Liver (tissue), 9 donors: ENCODE results near the gene CIPC. TPM values are rescaled to one million over a fixed set of nuclear protein-coding genes. Genes with fewer than 3 reads are reported as not detected.

Experiments used
- DNase-seq: peaks from one replicate; pipeline ENCODE4 v3.0.0-alpha.2; 2017; ENCODE audit warnings: low spot score
- H3K27ac ChIP-seq, 2 donors: one replicate each; pipeline ENCODE4 v1.7.0; 2013; ENCODE audit warnings: inconsistent platforms in 2 of 2, low read length in 2 of 2, control low read depth in 1 of 2, low read depth in 1 of 2, mild to moderate bottlenecking in 1 of 2
- H3K27me3 ChIP-seq, 4 donors: one replicate each; pipeline versions ENCODE4 v1.6.1 to v1.7.0; 2013; ENCODE audit warnings: low read length in 3 of 4, inconsistent platforms in 1 of 4, mild to moderate bottlenecking in 1 of 4, moderate library complexity in 1 of 4; ENCODE audit not compliant: control insufficient read depth in 4 of 4, insufficient read depth in 4 of 4
- H3K36me3 ChIP-seq, 4 donors: one replicate each; pipeline versions ENCODE4 v1.6.1 to v1.7.0; 2013; ENCODE audit warnings: low read length in 3 of 4, mild to moderate bottlenecking in 3 of 4, low read depth in 1 of 4, moderate library complexity in 1 of 4; ENCODE audit not compliant: control insufficient read depth in 4 of 4, insufficient read depth in 3 of 4
- H3K4me1 ChIP-seq, 4 donors: one replicate each; pipeline versions ENCODE4 v1.6.1 to v1.7.0; 2013; ENCODE audit warnings: low read length in 3 of 4, mild to moderate bottlenecking in 3 of 4, moderate library complexity in 1 of 4; ENCODE audit not compliant: control insufficient read depth in 4 of 4, insufficient read depth in 4 of 4
- H3K4me3 ChIP-seq, 3 donors: one replicate each; pipeline versions ENCODE4 v1.6.1 to v1.7.0; 2013; ENCODE audit warnings: low read length in 3 of 3, control low read depth in 1 of 3, low read depth in 1 of 3, mild to moderate bottlenecking in 1 of 3
- H3K9ac ChIP-seq, 2 donors: one replicate each; pipeline ENCODE4 v1.7.0; 2013; ENCODE audit warnings: low read length in 2 of 2, mild to moderate bottlenecking in 2 of 2, moderate library complexity in 2 of 2, control low read depth in 1 of 2, low read depth in 1 of 2
- H3K9me3 ChIP-seq, 4 donors: one replicate each; pipeline versions ENCODE4 v1.6.1 to v1.7.0; 2013; ENCODE audit warnings: low read length in 3 of 4; ENCODE audit not compliant: control insufficient read depth in 4 of 4
- EGR1 ChIP-seq, 2 donors: IDR thresholded peaks; 2 replicates each; pipeline ENCODE4 v1.6.1; 2016 to 2018; ENCODE audit warnings: antibody characterized with exemption in 2 of 2, low read depth in 2 of 2
- FOXA1 ChIP-seq: IDR thresholded peaks from 2 replicates; pipeline ENCODE4 v1.6.1; 2016; ENCODE audit warnings: antibody characterized with exemption
- FOXA2 ChIP-seq: IDR thresholded peaks from 2 replicates; pipeline ENCODE4 v1.6.1; 2016; ENCODE audit warnings: antibody characterized with exemption
- GABPA ChIP-seq, 2 donors: IDR thresholded peaks in 1 of 2; conservative IDR thresholded peaks in 1 of 2; 2 replicates each; pipeline ENCODE4 v1.6.1; 2016; ENCODE audit warnings: antibody characterized with exemption in 2 of 2, mild to moderate bottlenecking in 1 of 2, moderate library complexity in 1 of 2
- HNF4A ChIP-seq, 2 donors: conservative IDR thresholded peaks; 2 replicates each; pipeline ENCODE4 v1.6.1; 2016; ENCODE audit warnings: antibody characterized with exemption in 2 of 2, mild to moderate bottlenecking in 2 of 2
- HNF4G ChIP-seq: IDR thresholded peaks from 2 replicates; pipeline ENCODE4 v1.6.1; 2016; ENCODE audit warnings: antibody characterized with exemption
- JUND ChIP-seq, 2 donors: IDR thresholded peaks; 2 replicates each; pipeline ENCODE4 v1.6.1; 2016; ENCODE audit warnings: antibody characterized with exemption in 2 of 2
- NR2F2 ChIP-seq: IDR thresholded peaks from 2 replicates; pipeline ENCODE4 v1.6.1; 2016; ENCODE audit warnings: antibody characterized with exemption
- RAD21 ChIP-seq, 2 donors: IDR thresholded peaks; 2 replicates each; pipeline ENCODE4 v1.6.1; 2016; ENCODE audit warnings: antibody characterized with exemption in 2 of 2, mild to moderate bottlenecking in 2 of 2
- RXRA ChIP-seq, 2 donors: IDR thresholded peaks; 2 replicates each; pipeline ENCODE4 v1.6.1; 2017 to 2018; ENCODE audit warnings: antibody characterized with exemption in 2 of 2, mild to moderate bottlenecking in 1 of 2
- SP1 ChIP-seq: IDR thresholded peaks from 2 replicates; pipeline ENCODE4 v1.6.1; 2018; ENCODE audit warnings: antibody characterized with exemption, mild to moderate bottlenecking
- TAF1 ChIP-seq: conservative IDR thresholded peaks from 2 replicates; pipeline ENCODE4 v1.6.1; 2016; ENCODE audit warnings: antibody characterized with exemption, mild to moderate bottlenecking
- YY1 ChIP-seq: IDR thresholded peaks from 2 replicates; pipeline ENCODE4 v1.6.1; 2016; ENCODE audit warnings: antibody characterized with exemption, mild to moderate bottlenecking
- WGBS: extraction: QIAGEN DNeasy Blood & Tissue Kit; methylation state at CpG from one replicate; pipeline ENCODE4 v1.1.7; 2013; 5-methylcytosine and 5-hydroxymethylcytosine counted together
- polyA plus RNA-seq, 2 donors: library from polyadenylated mRNA; stranded (reverse) in 1 of 2; unstranded in 1 of 2; fragments of 200-250 nt in 1 of 2; fragments of >200 nt in 1 of 2; fragmentation: Nextera tagmentation in 1 of 2; extraction: Ambion mirVana in 1 of 2; gene quantifications; one replicate each; pipeline versions ENCODE4 v1.2.1 to v1.2.3, GENCODE V29; 2013 to 2015
- total RNA-seq, 2 donors: library from RNA; depleted of rRNA; stranded (reverse); fragments of >200 nt; gene quantifications; one replicate each; pipeline ENCODE4 v1.2.3, GENCODE V29; 2014
- TF ChIP-seq, protein P1 (sequence below): fragments of 150-350 bp; IDR thresholded peaks from 2 replicates; pipeline ENCODE4 v1.5.1; 2017; ENCODE audit warnings: improper control_type of control experiment, low read depth, low read length; ENCODE audit not compliant: missing input control
- TF ChIP-seq, protein P2 (sequence below): IDR thresholded peaks from 2 replicates; pipeline ENCODE4 v1.6.1; 2016; ENCODE audit warnings: antibody characterized with exemption
- TF ChIP-seq, protein P3 (sequence below): IDR thresholded peaks from 2 replicates; pipeline ENCODE4 v1.6.1; 2016; ENCODE audit warnings: antibody characterized with exemption, mild to moderate bottlenecking
- donor health status: healthy.
- donor health status: healthy.
- donor health status: healthy.
- donor health status: healthy.
- donor health status: healthy.

CIPC gene
- total and polyA plus RNA-seq, 4 donors = 5.2 to 17.8 (median 6.7) TPM

DNA sequence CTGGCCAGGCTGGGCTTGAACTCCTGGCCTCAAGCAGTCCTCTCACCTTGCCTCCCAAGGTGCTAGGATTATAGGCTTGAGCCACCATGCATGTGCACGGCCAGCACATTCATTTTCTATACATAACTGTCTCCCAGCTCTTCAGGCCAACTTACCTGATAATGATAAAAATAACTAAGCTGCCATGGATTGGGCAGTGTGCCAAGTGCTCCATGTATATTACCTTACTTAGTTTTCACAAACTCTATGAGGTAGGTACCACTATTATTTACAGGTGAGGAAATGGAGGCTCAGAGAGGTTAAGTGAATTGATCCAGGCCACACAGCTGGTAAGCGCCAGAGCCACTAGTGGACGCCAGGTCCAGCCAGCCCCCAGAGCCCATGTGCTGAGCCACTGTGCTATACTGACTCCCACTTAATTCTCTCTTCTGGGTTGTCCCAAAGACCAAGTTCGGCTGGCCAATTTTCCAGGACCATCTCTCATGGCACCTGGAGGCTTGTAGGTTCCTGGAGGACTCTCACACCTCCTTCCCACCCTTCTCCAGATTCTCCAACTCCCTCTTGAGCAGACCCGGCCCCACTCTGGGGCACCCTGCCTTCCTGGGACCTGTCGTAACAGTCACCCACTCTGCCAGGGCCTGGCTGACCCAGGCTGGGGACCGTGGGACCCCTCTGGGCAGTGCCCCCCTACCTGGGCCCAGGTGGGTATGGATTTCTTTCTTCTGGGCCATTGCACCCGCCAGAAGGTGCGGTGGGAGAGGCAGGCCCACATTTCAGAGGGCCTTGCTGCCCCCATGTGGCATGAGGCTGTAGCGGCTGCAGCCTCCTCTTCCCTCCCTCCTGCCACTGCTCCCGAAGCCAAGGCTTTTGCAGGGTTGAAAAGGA lies 30.2 kb upstream of the CIPC start:
- no peak for DNase-seq
- Histone ChIP-seq H3K27ac (no peak overlapping the region), H3K4me3 (no peak overlapping the region), H3K36me3 (no peaks in the 10 kb centered on the region), H3K9ac (no peak overlapping the region), H3K4me1 (peaks cover 0 to 7% (median 2%) of the 10 kb centered on the region in 4 donors), H3K9me3 (no peaks in the 10 kb centered on the region), H3K27me3 (no peaks in the 10 kb centered on the region)
- TF ChIP-seq HNF4A (conservative IDR thresholded peaks at IDR 0.05) (no peak), NR2F2 (no peak), TAF1 (no peak), EGR1 (IDR thresholded peaks at IDR 0.05; ENCODE audit: low read depth in 2 of 2) (no peak), RXRA (IDR thresholded peaks at IDR 0.05) (peak in 1 of 2 donors; percentile 60), RAD21 (IDR thresholded peaks at IDR 0.05) (peak; percentile 92 to 98)
- TF ChIP-seq, protein P1, sequence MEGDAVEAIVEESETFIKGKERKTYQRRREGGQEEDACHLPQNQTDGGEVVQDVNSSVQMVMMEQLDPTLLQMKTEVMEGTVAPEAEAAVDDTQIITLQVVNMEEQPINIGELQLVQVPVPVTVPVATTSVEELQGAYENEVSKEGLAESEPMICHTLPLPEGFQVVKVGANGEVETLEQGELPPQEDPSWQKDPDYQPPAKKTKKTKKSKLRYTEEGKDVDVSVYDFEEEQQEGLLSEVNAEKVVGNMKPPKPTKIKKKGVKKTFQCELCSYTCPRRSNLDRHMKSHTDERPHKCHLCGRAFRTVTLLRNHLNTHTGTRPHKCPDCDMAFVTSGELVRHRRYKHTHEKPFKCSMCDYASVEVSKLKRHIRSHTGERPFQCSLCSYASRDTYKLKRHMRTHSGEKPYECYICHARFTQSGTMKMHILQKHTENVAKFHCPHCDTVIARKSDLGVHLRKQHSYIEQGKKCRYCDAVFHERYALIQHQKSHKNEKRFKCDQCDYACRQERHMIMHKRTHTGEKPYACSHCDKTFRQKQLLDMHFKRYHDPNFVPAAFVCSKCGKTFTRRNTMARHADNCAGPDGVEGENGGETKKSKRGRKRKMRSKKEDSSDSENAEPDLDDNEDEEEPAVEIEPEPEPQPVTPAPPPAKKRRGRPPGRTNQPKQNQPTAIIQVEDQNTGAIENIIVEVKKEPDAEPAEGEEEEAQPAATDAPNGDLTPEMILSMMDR = peak; percentile 83
- 53% methylated on average over 11 of the region's 11 CpGs for WGBS

DNA sequence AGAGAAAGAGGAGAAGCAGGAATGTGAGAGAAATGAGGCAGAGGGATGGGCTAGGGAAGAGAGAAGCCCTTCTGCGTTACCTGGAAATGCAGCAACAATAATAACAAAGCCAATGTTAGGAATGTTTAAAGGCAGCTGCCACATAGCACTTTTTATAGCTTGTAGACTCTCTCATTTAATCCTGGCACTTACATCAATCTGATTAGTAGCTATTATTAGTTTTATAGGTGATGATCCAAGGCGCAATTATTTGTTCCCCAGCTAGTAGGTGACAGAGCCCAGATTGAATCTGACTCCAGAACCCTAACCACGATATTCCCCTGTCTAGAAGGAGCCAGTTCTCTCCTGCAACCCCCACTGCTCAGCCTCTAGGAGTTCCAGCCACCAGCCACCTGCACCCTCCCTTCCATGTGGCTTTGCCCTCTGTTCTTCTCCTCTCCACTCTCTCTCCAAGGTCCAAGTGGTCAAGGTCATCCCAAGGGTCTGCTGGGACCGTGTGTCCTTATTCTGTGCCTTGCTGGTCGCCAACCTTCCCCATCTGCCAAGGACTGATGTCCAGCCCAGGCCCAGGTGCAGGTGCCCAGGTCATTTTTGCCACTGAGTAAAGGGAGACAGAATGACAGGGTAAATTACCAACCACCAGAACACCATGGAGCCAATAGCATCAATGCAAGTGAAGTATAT lies 29.4 kb upstream of the CIPC start:
- no peak overlapping the region for H3K4me3 ChIP-seq
- 57% methylated on average over 5 of the region's 5 CpGs for WGBS
- H3K9ac ChIP-seq = no peak overlapping the region
- H3K27me3 ChIP-seq = no peaks in the 10 kb centered on the region
- no peak for TF ChIP-seq NR2F2
- no peak for TF ChIP-seq GABPA (IDR thresholded peaks at IDR 0.05 in 1 of 2, conservative IDR thresholded peaks at IDR 0.05 in 1 of 2)
- no peak for TF ChIP-seq JUND (IDR thresholded peaks at IDR 0.05)
- no peak for TF ChIP-seq HNF4G
- no peak for TF ChIP-seq TAF1
- no peak for TF ChIP-seq RAD21 (IDR thresholded peaks at IDR 0.05)
- TF ChIP-seq, protein P2, sequence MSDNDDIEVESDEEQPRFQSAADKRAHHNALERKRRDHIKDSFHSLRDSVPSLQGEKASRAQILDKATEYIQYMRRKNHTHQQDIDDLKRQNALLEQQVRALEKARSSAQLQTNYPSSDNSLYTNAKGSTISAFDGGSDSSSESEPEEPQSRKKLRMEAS = no peak
- TF ChIP-seq YY1 = no peak
- no peak for TF ChIP-seq FOXA2
- TF ChIP-seq SP1 = no peak
- TF ChIP-seq HNF4A (conservative IDR thresholded peaks at IDR 0.05) = no peak
- no peak for TF ChIP-seq RXRA (IDR thresholded peaks at IDR 0.05)
- TF ChIP-seq, protein P3, sequence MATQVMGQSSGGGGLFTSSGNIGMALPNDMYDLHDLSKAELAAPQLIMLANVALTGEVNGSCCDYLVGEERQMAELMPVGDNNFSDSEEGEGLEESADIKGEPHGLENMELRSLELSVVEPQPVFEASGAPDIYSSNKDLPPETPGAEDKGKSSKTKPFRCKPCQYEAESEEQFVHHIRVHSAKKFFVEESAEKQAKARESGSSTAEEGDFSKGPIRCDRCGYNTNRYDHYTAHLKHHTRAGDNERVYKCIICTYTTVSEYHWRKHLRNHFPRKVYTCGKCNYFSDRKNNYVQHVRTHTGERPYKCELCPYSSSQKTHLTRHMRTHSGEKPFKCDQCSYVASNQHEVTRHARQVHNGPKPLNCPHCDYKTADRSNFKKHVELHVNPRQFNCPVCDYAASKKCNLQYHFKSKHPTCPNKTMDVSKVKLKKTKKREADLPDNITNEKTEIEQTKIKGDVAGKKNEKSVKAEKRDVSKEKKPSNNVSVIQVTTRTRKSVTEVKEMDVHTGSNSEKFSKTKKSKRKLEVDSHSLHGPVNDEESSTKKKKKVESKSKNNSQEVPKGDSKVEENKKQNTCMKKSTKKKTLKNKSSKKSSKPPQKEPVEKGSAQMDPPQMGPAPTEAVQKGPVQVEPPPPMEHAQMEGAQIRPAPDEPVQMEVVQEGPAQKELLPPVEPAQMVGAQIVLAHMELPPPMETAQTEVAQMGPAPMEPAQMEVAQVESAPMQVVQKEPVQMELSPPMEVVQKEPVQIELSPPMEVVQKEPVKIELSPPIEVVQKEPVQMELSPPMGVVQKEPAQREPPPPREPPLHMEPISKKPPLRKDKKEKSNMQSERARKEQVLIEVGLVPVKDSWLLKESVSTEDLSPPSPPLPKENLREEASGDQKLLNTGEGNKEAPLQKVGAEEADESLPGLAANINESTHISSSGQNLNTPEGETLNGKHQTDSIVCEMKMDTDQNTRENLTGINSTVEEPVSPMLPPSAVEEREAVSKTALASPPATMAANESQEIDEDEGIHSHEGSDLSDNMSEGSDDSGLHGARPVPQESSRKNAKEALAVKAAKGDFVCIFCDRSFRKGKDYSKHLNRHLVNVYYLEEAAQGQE = no peak
- no peak for TF ChIP-seq FOXA1
- H3K36me3 ChIP-seq = no peaks in the 10 kb centered on the region
- peaks cover 0 to 7% (median 2%) of the 10 kb centered on the region in 4 donors for H3K4me1 ChIP-seq
- DNase-seq = no peak
- H3K27ac ChIP-seq = no peak overlapping the region
- no peaks in the 10 kb centered on the region for H3K9me3 ChIP-seq
